Stimulated activated naive CD4-positive, alpha-beta T cell (primary cell): Measurements from ENCODE around the gene CIAO3.
A peak's percentile ranks its signal among the peaks of the same experiment; 100 is the strongest.

Source experiments
- DNase-seq, 6 experiments: peaks; one replicate each; lab custom pipeline; 2025; lab: John Stamatoyannopoulos, UW

Gene CIAO3

DNA sequence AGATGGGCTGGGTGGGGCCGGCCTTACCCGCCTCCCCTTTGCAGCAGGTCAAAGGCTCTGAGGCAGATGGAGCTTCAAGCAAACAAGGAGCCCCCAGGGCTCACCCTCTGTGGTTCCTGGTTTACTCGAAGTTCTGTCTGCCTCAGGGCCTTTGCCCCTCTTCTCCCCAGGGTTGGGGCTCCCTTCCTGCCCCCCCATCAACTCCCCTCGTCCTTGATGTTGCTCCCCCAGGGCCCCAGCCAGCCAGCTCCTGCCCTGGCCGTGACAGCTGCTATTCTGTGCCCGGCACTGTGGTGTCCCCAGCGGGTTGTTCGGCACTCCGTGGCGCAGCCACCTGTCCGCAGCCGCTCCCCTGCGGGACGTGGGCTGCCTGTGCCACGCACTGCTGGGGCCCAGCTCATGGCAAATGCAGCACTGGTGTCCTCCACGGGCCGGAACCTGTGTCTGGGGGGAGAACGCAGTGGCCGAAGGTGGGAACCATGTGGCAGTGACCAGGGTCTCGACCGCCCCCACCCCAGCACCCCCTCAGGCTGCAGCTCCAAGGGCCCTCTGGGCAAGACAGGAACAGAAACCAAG, 30.2 kb downstream of the CIAO3 start:
- DNase-seq, result no peak

DNA sequence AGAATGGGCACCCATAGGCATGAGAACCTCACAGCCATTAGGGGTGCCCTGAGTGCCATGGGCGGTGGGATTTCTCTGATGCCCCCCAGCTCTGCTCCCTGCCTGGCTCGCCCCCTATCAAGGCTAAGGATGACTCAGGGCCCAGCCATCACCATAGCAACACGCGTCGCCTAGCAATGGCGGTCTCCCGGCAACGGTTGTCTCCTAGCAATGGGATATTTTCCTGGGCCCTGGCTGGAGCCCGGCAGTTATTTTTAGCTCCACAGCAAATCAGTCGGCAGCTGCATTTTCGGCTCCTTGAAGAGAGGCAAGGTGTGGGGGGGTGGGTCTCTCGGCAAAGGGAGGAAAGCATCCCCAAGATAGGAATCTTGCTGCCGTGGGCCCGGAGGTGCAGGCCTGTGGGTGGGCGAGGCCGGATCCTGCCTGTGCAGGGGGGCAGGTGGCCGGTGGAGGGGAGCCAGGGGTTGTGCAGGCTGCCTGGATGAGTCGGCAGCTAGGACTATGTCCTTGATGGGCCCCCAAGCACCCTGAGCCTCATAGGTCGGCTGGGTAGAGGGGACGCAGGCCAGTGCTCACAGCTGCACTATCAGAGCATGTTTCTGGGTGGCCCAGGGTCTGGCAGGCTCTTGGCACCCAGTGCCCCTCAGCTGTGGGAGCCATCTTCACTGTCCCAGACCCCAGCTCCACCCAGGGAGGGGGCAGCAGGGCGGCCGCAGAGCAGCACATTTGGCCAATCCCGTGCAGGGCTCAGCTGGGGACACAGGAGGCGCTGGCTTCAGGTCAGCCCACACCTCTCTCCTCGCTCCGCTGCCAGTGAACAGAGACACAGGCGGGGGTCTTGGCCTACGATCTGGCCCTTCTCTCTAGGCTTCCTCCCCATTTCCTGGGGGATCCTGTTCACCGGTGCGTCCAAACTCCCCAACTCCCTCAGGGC, 31.0 kb downstream of the CIAO3 start:
- DNase-seq, result no peak

DNA sequence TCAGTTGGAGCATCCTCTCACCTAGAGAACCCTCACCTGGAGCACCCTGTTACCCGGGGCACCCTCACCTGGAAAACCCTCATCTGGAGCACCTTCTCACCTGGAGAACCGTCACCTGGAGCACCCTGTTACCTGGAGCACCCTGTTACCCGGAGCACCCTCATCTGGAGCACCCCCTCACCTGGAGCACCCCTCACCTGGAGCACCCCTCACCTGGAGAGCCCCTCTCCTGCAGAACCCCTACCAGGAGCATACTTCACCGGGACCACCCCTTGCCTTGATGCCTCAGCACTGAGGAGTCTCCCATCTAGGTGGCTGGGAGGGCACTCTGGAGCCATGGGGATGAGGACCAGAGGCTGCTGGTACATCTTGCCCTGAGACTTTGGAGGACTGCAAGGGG, 31.8 kb downstream of the CIAO3 start:
- DNase-seq, result no peak

DNA sequence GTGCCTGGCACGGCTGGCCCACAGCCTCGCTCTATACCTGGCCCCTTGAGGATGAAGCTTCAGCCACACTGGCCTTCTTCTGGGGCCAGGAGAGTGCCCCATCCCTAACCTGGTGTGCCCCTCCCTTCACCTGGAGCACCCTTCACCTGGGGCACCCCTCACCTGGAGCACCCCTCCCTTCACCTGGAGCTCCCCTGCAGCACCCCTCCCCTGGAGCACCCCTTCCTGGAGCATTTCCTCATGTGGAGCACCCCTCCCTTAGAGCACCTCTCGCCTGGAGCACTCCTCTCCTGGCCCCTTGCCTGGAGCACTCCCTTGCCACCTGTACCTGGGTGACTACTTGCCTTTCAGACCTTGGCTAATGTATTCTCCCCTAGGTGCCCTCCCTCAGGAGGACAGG, 32.8 kb downstream of the CIAO3 start:
- no peak for DNase-seq

DNA sequence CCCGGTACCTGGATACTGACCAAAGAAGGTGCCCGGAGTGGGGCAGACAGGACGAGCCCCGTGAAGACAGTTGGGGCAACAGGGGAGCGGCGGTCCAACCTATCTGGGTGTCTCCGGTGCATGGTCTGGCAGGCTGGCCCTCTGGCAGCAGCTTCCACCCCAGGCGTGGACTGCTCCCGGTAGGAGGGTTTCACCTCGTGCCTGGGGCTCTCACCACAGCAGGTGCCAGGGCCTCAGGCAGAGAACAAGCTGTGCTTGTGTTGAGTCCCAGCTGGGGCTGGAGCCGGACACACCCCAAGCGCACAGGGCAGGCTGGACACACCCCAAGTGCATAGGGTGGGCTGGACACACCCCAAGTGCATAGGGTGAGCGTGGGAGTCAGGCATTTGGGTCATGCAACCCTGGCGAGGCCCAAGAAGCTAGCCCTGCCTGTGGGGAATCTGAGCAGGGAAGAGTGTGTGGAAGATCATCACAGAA, 33.7 kb downstream of the CIAO3 start:
- DNase-seq, result no peak

DNA sequence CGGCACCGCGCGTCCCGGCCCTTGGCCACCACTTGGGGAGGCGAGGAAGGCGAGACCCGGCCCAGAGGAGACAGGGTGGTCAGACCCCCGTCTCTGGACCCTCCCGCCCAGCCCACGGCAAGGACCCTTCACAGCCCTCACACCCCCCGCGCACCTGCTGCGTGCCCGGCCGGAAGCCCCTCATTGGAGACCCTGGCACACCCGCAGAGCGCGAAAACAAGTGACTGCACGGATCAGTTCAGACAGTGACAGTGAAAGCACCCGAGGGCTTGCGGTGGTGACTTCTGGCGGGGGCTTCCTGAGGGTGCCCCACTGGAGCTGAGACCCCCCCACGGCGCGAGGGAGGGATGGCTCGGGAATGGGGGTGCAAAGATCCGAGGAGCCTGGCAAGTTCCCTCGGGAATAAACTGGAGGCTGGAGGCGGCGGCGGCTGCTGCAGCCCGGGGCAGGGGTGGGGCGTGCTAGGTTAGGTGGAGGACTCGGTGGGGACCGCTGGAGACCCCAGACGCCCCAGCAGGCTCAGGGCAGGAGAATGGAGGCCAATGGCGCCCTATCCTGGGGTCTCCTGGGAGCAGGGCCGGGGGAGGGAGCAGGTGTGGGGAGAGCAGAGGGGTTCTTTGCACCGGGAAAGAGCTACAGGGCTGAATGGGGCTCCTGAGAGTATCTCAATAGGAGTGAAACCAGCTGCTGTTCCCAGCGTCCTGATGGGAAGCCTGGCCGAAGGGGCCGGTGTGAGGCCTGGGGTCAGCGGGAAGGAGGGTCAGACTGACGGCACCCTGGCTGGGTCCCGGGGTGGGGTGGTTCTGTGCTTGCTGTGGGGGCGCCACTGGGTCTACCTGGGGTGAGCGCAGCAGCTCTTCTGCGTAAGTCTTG, 34.4 kb downstream of the CIAO3 start:
- no peak for DNase-seq

DNA sequence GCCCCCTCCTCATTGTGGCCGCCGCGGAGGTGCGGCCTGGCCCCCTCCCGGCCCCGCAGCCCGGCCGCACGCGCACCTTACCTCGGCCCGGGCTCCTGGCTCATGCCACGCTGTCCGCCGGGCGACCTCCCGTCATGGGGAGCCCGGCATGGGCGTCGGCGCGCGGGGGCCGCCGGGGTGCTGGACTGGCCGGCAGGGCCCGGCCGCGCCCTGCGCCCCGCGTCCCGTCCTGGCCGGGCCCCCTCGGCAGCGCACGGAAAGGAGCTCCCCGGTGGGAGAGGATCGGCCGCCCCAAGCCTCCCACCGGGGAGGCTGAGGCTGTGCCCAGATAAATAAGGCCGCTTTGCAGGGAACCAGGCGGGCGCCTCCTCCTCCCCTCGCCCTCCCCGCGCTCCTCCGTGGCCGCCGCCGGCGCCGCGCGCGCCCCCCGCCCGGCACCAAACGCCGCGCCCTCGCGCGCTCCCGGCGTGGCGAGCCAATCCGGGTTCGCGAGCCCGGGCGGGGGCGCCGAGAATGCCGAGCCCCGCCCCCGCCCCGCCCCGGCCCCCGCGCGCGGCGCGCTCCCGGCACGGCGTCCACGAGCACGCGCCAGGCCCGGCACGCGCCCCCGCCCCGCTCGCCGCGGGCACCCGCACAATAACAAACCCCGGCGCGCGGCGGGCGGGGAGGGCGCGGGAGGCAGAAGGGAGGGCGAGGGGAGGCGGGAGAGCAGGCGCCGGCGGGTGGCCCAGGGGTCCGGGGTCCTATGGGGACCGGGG, 35.2 kb downstream of the CIAO3 start, which contains the start of gene FBXL16:
Gene FBXL16 (minus strand): TSS at position 371 of the 758 bp plus-strand sequence. CDS start 8,396 bp downstream, outside the sequence.
- peak in 1 of 6 experiments; percentile 13 for DNase-seq

DNA sequence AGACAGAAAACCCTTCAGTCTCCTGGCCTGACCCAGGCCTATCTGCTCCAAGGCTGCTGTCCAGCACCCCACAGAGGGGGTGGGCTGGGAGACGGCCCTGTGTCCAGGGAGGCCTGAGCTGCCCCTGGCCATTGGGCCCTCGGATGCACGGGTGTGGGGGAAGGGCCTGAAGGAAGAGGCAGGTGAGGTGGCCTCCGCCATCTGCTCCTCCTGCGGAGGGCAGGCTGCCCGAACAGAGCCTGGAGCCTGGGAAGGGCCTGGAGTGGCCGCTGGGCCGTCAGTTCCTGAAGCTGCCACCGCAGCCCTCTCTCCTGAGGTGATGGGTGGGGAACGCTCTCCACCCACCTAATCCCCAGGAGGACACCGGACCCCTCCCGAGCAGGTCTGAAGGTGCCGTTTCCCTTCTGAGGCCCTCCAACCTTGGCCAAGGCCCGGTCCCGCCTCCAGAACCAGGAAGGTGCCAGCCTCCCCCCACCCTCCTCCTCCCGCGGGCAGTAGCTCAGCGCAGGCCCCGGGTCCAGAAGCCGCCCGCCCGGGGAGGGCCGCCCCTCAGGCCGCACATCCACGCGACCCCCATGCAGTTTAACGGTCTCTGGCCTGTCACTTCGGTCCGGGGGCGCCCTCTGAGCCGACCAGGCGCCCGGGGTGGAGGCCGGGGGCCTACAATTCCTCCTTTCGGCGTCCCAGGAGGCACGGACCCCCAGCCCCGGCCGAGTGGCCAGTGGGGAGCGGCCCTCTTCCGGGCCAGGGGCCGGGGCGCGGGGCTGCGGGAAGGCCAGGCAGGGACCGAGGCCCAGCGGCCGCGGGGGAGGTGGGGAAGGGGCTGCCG, 36.0 kb downstream of the CIAO3 start:
- no peak for DNase-seq

DNA sequence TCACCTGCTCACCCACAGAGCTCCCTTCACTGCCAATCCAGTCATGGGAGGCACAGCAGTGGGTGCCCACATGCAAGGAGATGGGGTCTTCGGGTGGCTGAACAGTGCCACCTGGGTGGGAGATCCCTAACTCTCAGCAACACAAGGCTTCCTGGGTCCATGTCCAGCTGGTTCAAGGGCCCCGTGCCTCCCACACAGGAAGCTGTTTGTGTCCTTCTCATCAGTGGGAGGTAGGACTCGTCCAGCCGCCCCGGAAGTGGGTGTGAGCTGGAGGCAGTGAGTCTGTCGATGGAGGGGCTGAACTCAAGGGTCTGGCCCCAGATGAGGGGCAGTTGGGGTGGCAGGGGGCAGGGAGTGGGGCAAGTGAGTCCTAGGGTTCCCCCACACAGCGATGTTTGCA, 36.8 kb downstream of the CIAO3 start:
- DNase-seq, result no peak

DNA sequence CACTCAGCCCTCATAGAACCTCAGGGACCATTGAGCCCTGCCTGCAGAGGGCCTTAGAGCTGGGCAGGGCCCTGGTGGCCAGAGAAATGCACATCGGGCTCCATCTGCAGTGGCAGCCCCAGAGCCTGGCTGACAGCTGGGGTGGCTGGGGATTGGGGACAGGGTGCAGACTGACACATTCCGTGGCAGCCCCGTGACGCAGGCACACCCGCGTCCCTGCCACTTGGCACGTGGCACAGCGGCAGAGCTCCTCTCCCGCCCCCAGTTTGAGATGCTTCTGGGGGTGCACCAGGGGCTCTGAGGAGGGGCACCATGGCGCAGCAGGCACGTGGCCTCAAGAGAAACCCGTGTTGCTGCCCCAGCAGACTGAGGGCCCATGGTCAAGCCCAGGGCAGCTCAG, 37.4 kb downstream of the CIAO3 start:
- no peak for DNase-seq

DNA sequence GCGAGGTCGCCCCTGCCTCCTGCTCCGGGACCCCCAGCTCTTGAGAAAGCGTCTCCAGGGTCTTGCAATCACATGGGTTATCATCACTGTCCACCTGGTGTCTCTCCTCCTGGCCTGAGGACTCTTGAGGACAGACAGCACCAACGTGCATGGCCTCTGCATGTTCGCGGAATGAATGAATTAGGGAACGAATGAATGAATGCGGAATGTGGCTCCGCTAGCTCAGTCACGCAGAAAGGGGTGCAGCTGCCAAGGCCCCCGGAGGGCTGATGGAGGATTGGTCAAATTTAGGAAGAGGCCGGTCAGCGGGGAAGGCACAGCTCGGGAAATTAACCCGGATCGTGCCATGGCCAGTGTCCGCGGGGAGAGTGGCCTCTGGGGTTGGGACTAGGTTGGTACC, 38.5 kb downstream of the CIAO3 start:
- no peak for DNase-seq

DNA sequence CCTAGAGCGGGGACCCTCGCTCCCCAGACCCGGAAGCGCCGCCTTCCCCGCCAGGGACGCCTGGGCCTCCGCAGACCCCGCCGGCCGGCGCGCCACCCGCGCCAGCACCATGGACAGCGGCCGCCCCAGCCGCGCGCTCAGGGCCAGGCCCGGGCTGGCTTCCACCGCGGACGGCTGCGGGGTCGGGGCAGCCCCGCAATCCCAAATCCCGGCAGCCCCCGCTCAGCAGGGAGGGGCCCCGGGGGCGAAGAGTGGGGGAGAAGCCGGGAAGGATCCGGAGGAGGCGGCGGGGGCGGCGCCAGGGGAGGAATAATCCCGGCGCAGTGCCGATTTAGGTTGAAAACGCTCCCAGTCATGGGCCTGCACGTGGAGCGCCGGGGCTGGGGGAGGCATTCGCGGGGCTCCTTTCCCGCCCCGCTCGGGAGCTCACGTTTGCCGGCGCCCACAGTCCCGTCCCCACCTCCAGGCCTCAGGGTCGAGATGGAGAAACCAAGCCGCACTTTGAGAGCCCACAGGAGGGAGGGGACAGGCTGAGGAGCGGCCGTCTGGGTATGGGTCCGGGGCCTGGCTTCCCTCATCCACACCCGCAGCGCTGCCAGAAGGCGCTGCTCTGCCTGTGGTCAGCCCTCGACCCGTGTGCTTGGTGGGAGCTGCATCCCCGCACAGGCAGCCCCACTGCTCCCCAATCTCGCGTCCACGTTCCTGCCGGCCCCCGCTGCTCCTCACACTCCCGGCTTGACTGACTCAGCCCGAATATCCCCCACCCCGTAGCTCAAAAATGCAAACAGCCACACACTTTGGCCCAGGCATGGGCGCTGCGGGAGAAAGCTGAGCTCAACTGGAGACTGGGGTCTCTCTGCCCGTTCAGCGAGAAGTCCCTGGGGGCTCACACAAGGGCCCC, 39.9 kb downstream of the CIAO3 start:
- DNase-seq, result peak; percentile 9 to 69 (median 41)

DNA sequence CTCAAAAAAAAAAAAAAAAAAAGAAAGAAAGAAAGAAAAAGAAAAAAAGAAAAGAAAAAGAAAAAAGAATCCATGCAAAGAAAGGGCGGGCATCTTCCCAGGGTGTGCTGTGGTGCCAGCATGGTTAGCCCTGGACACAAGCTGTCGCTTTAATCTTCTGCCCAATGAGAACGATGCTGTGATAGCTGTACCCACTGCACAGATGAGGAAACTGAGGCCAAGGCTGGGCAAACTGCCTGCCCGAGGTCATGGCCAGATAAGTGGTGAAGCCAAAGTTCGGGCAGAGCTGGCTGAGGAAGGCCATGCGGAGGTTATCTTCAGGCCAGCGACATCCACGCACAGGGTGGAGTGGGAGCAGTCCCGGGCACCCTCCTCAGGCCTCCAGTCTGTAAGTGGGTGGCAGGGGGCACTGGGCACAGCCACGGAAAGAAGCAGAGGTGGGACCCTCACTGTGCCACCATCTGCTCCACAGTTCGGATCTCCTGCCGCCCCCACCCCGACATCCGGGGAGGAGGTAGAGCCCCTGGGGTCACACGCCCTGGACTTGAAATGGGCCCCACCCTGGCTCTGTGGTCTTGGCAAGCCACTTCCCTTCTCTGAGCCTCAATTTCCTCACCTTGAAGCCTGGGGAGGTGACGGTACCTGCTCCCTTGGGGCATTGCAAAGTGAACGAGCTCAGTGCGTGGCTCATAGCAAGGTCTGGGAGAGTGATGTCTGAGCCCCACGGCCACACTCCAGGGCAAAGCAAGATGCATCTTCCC, 41.7 kb downstream of the CIAO3 start:
- no peak for DNase-seq

DNA sequence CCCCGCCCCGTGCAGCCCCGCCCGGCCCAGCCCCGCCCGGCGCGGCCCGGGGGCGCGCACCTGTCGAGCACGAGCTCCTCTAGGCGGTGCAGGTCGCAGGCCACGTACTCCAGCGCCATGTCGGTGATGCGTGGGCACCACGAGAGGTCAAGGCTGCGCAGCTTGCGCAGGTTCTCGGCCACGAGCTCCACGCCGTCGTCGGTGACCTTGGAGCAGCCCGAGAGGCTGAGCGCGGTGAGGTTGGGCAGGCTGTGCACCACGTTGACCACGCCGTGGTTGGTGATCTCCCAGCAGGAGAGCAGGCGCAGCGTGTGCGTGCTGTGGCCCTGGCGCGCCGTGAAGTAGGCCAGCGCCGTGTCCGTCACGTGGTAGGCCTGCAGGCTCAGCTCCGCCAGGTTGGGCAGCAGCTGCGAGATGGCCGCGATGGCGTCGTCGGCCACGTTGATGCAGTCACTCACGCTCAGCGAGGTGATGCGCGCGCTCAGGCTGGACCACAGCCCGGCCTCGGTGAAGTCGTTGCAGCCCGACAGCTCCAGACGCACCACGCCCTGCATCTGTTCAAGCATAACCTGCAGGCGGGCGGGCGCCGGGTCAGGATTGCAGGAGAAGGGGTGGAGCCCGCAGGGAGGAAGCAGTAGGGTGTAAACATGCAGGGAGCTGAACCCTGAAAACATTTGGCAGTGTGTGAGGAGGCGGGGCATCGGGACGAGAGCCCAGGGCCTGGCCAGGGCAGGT, 45.3 kb downstream of the CIAO3 start:
- DNase-seq, result peak; percentile 61 to 84 (median 71)

DNA sequence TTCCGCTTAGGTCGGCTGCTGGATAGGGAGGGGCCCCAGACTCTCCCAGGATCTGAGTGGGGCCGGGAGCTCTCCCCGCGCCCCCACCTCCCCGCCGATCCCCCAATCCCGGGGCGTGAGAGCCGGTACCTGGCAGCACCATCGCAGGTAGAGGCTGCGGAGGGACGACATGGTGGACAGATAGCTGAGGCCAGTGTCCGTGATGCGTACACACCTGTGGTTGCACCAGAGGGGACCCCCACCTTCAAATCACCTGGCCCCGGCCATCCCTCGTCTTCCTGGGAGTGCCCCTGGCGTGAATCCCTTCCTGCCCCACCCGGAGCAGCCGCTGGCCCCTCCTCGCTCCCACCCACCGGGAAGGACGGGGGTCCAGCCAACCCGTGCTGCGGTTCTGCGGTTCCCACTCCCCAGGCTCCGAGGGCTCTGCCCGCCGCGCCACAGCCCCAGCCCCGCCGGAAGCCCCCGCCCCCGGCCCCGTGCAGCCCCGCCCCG, 45.9 kb downstream of the CIAO3 start:
- no peak for DNase-seq

DNA sequence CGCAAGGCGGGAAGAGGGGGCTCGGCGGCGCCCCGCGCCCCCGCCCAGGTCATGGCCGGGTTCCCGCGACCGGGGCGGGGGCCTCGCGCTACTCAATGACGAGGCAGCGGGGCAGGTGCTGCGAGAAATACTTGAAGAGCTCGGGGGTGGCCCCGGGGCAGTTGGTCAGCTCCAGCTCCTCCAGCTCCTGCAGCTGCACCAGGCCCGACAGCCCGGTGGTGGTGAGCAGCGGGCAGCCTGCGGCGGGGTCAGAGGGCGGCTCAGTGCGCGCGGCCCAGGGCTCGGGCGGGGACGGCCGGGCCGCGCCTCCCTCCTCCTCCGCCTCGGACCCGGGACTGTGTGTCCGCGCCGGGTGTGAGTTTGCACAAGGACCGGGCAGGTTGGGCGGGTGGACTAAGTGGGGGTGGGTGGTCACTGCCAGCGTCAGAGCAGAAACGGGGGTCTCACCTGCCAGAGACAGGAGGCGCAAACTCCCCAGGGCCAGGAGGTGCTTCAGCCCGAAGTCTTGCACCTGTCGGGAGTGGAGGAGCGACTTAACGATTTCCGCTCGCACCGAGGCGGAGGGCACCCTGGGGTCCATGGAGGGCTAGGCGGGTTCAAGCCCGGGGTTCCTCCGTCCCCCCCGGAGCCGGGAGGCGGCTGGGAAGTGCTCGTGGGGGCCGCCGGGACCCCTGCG, 46.5 kb downstream of the CIAO3 start:
- peak in 2 of 6 experiments; percentile 25 to 56 for DNase-seq

DNA sequence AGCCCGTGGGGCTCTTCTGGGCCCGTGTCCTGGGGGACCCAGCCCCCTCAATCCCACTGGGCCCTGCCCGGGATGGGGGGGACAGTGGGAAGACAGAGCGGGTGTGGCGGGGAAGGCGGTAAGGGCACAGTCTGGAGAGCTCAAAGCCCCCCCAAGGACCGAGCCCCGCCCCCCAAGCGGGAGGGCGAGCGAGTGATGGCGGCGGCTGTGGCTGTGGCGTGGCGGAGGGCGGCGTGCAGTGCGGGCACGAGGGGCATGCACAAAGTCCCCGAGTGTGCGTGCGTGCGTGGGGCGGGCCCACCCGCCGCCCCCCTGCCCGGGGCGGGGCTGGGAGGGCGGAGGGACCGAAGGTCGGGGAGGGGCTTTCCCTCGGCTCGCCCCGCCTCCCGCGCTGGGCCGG, 47.0 kb downstream of the CIAO3 start:
- DNase-seq, result peak in 4 of 6 experiments; percentile 22 to 40 (median 31)
